Neural cell (in vitro differentiated cells): ENCODE results near the gene GPR27. TPM values are rescaled to one million over a fixed set of nuclear protein-coding genes. Genes with fewer than 3 reads are reported as not detected.

Experiments used
- H2AFZ ChIP-seq: fragments of 200-600, 300-800 bp; sonication (generic), shearing (Covaris generic); 2 replicates; pipeline ENCODE4 v1.6.0; 2014; ENCODE audit warnings: low read depth, mild to moderate bottlenecking, antibody characterized with exemption, low read length, moderate library complexity
- H3F3A ChIP-seq: fragments of 200-600 bp; shearing (Covaris generic); 2 replicates; pipeline ENCODE4 v1.6.1; 2016; ENCODE audit warnings: mild to moderate bottlenecking, moderate library complexity, mixed read lengths, antibody characterized with exemption, low read length; ENCODE audit not compliant: insufficient read depth, poor library complexity, severe bottlenecking
- H3K27ac ChIP-seq: fragments of 200-600, 300-800 bp; sonication (generic), shearing (Covaris generic); 2 replicates; pipeline ENCODE4 v1.5.1; 2014; ENCODE audit warnings: mild to moderate bottlenecking, low read length, moderate library complexity
- H3K27me3 ChIP-seq: fragments of 300-800, 200-600 bp; sonication (generic), shearing (Covaris generic); 2 replicates; pipeline ENCODE4 v1.6.0; 2014; ENCODE audit warnings: mild to moderate bottlenecking, low read depth, low read length, moderate library complexity; ENCODE audit not compliant: insufficient read depth
- H3K36me3 ChIP-seq: fragments of 300-800, 200-600 bp; sonication (generic), shearing (Covaris generic); 2 replicates; pipeline ENCODE4 v1.5.1; 2014; ENCODE audit warnings: mild to moderate bottlenecking, antibody characterized with exemption, low read length, moderate library complexity; ENCODE audit not compliant: insufficient read depth
- H3K4me2 ChIP-seq: fragments of 300-800, 200-600 bp; sonication (generic), shearing (Covaris generic); 2 replicates; pipeline ENCODE4 v1.6.0; 2014; ENCODE audit warnings: mild to moderate bottlenecking, low read length
- H3K4me3 ChIP-seq: fragments of 300-800, 200-600 bp; sonication (generic), shearing (Covaris generic); 2 replicates; pipeline ENCODE4 v1.5.1; 2014; ENCODE audit warnings: mild to moderate bottlenecking, low read length, moderate library complexity
- H3K79me2 ChIP-seq: fragments of 200-600 bp; shearing (Covaris generic); replicated peaks from 2 replicates; pipeline ENCODE4 v1.6.0; 2014; ENCODE audit warnings: mild to moderate bottlenecking, low read length, moderate library complexity; ENCODE audit not compliant: insufficient read depth
- H3K9ac ChIP-seq: fragments of 300-800, 200-600 bp; sonication (generic), shearing (Covaris generic); 2 replicates; pipeline ENCODE4 v1.6.1; 2016; ENCODE audit warnings: mild to moderate bottlenecking, low read length, mixed read lengths
- H3K9me2 ChIP-seq: fragments of 200-600 bp; shearing (Covaris generic); 2 replicates; pipeline ENCODE4 v1.6.1; 2016; ENCODE audit warnings: mild to moderate bottlenecking, low read length, mixed read lengths; ENCODE audit not compliant: insufficient read depth
- H3K9me3 ChIP-seq: fragments of 200-600, 300-800 bp; sonication (generic), shearing (Covaris generic); 2 replicates; pipeline ENCODE4 v1.6.1; 2016; ENCODE audit warnings: mild to moderate bottlenecking, mixed run types, low read length, moderate library complexity, mixed read lengths
- H4K20me1 ChIP-seq: fragments of 200-600 bp; shearing (Covaris generic); 2 replicates; pipeline ENCODE4 v1.6.1; 2016; ENCODE audit warnings: mild to moderate bottlenecking, mixed run types; ENCODE audit not compliant: insufficient read depth
- CTCF ChIP-seq: fragments of 450-650 bp; IDR thresholded peaks from 2 replicates; pipeline ENCODE4 v1.5.1; 2014; ENCODE audit warnings: antibody characterized with exemption, mild to moderate bottlenecking, moderate library complexity; ENCODE audit not compliant: poor library complexity, severe bottlenecking
- EP300 ChIP-seq: fragments of 450-650 bp; conservative IDR thresholded peaks from 2 replicates; pipeline ENCODE4 v1.6.1; 2014; ENCODE audit warnings: antibody characterized with exemption, mild to moderate bottlenecking, moderate library complexity; ENCODE audit not compliant: poor library complexity, severe bottlenecking
- EZH2 ChIP-seq: fragments of 200-600, 300-800 bp; shearing (Covaris generic), sonication (generic); IDR thresholded peaks from 2 replicates; pipeline ENCODE4 v1.6.1; 2014; ENCODE audit warnings: antibody characterized with exemption, low read length, borderline replicate concordance, mild to moderate bottlenecking; ENCODE audit not compliant: insufficient read depth, poor library complexity, severe bottlenecking
- MXI1 ChIP-seq: fragments of 450-650 bp; conservative IDR thresholded peaks from 2 replicates; pipeline ENCODE4 v1.6.1; 2014; ENCODE audit warnings: antibody characterized with exemption, mild to moderate bottlenecking; ENCODE audit not compliant: poor library complexity, severe bottlenecking
- POLR2AphosphoS5 ChIP-seq: IDR thresholded peaks from 2 replicates; pipeline ENCODE4 v1.6.1; 2012
- RAD21 ChIP-seq: fragments of 450-650 bp; conservative IDR thresholded peaks from 2 replicates; pipeline ENCODE4 v1.6.1; 2014; ENCODE audit warnings: antibody characterized with exemption, mild to moderate bottlenecking, moderate library complexity
- REST ChIP-seq: IDR thresholded peaks from 2 replicates; pipeline ENCODE4 v1.6.1; 2012; ENCODE audit warnings: borderline replicate concordance
- SMC3 ChIP-seq: fragments of 450-650 bp; conservative IDR thresholded peaks from 2 replicates; pipeline ENCODE4 v1.6.1; 2014; ENCODE audit warnings: antibody characterized with exemption, mild to moderate bottlenecking, moderate library complexity; ENCODE audit not compliant: poor library complexity
- TAF1 ChIP-seq: IDR thresholded peaks from 2 replicates; pipeline ENCODE4 v1.6.1; 2012; ENCODE audit warnings: low read depth
- polyA minus RNA-seq: library from RNA; depleted of rRNA, polyadenylated mRNA; stranded (reverse); fragments of >200 nt; gene quantifications from 2 replicates; pipeline ENCODE4 v1.2.3, GENCODE V29; 2014
- polyA plus RNA-seq: library from polyadenylated mRNA; depleted of rRNA; stranded (reverse); fragments of >200 nt; gene quantifications from 2 replicates; pipeline ENCODE4 v1.2.3, GENCODE V29; 2014

GPR27 gene
- polyA plus RNA-seq (67.8 and 69.4 TPM in 2 replicates), polyA minus RNA-seq (55.2 and 59.6 TPM in 2 replicates)

GRCh38 chr3:71753701-71754609 lies at the start of gene GPR27:
TSS of gene GPR27 (plus strand) at chr3:71753855. CDS start at chr3:71754050, 195 bp downstream.
- H2AFZ ChIP-seq: peak within 1 kb of the TSS; percentile 21
- no peaks in the 10 kb centered on the region for H3K36me3 ChIP-seq
- peak within 1 kb of the TSS; percentile 41 for H3K4me2 ChIP-seq
- peak within 1 kb of the TSS; percentile 71 for H3K4me3 ChIP-seq
- no peaks in the 10 kb centered on the region for H3K9me2 ChIP-seq
- peak; percentile 12 for TF ChIP-seq CTCF
- TF ChIP-seq SMC3: no peak
- peak; percentile 53 for TF ChIP-seq MXI1
- peak; percentile 49 for TF ChIP-seq POLR2AphosphoS5
- TF ChIP-seq EP300: no peak
- no peaks in the 10 kb centered on the region for H4K20me1 ChIP-seq
- peak within 1 kb of the TSS; percentile 20 for H3K27ac ChIP-seq
- H3K9me3 ChIP-seq: no peaks in the 10 kb centered on the region
- no peaks in the 10 kb centered on the region for H3K79me2 ChIP-seq
- H3K9ac ChIP-seq: peak within 1 kb of the TSS; percentile 78
- H3K27me3 ChIP-seq: peaks cover 29% of the 10 kb centered on the region
- peaks cover 3% of the 10 kb centered on the region for H3F3A ChIP-seq

- no peak for TF ChIP-seq MXI1
- no peak for TF ChIP-seq RAD21
- TF ChIP-seq REST: no peak
- TF ChIP-seq EZH2: no peak
- TF ChIP-seq TAF1: no peak
- no peak for TF ChIP-seq SMC3
- Histone ChIP-seq H3K36me3 (no peaks in the 10 kb centered on the region), H2AFZ (no peak overlapping the region), H3K9ac (no peak overlapping the region), H4K20me1 (no peaks in the 10 kb centered on the region), H3K9me3 (no peaks in the 10 kb centered on the region), H3K9me2 (no peaks in the 10 kb centered on the region), H3K4me3 (no peak overlapping the region), H3K79me2 (no peaks in the 10 kb centered on the region), H3K27me3 (no peaks in the 10 kb centered on the region), H3K27ac (no peak overlapping the region), H3F3A (no peaks in the 10 kb centered on the region), H3K4me2 (no peak overlapping the region)
These were observed 48.7 kb upstream of the GPR27 start for GRCh38 chr3:71704915-71705314.
